Natural killer cell (primary cell): Measurements from ENCODE around the gene NDUFAF5. TPM values are rescaled to one million over a fixed set of nuclear protein-coding genes. Genes with fewer than 3 reads are reported as not detected.

ENCODE experiments used
- ATAC-seq, 3 donors: fragments of 150-1000 bp in 2 of 3; fragments of 200-7000 bp in 1 of 3; cut with Tn5 transposase; 1 replicate in 1 of 3; 2 replicates in 2 of 3; pipeline ENCODE4 v1.10.0; 2021; ENCODE audit warnings: mild to moderate bottlenecking in 2 of 3, moderate library complexity in 2 of 3
- DNase-seq, 2 donors: peaks; one replicate each; pipeline versions ENCODE4 v3.0.0 to v3.0.0-alpha.2; 2013 to 2021; ENCODE audit warnings: mixed read lengths in 1 of 2
- H3K27ac ChIP-seq: one replicate; pipeline ENCODE4 v1.5.1; 2013; ENCODE audit warnings: mild to moderate bottlenecking, low read length
- H3K27me3 ChIP-seq: one replicate; pipeline ENCODE4 v1.6.1; 2013; ENCODE audit warnings: low read length; ENCODE audit not compliant: control insufficient read depth, insufficient read depth
- H3K36me3 ChIP-seq: one replicate; pipeline ENCODE4 v1.6.1; 2013; ENCODE audit warnings: low read length; ENCODE audit not compliant: control insufficient read depth, insufficient read depth
- H3K4me1 ChIP-seq: one replicate; pipeline ENCODE4 v1.6.1; 2013; ENCODE audit warnings: low read length; ENCODE audit not compliant: control insufficient read depth, insufficient read depth
- H3K4me3 ChIP-seq: one replicate; pipeline ENCODE4 v1.5.1; 2013; ENCODE audit warnings: low read length
- H3K9me3 ChIP-seq: one replicate; pipeline ENCODE4 v1.6.1; 2013; ENCODE audit warnings: low read length; ENCODE audit not compliant: control insufficient read depth, insufficient read depth
- H3K27ac Mint-ChIP-seq, 2 donors: one replicate each; pipeline ENCODE4 v1.8.0; 2022; ENCODE audit warnings: mild to moderate bottlenecking in 2 of 2, mixed read lengths in 2 of 2, moderate library complexity in 1 of 2
- H3K27me3 Mint-ChIP-seq, 2 donors: one replicate each; pipeline ENCODE4 v1.8.0; 2022; ENCODE audit warnings: low read depth in 2 of 2, mixed read lengths in 2 of 2
- H3K36me3 Mint-ChIP-seq: one replicate; pipeline ENCODE4 v1.8.0; 2022; ENCODE audit warnings: mixed read lengths
- H3K4me1 Mint-ChIP-seq, 2 donors: one replicate each; pipeline ENCODE4 v1.8.0; 2022; ENCODE audit warnings: mixed read lengths in 2 of 2
- H3K4me3 Mint-ChIP-seq: one replicate; pipeline ENCODE4 v1.8.0; 2022; ENCODE audit warnings: mild to moderate bottlenecking, moderate library complexity, mixed read lengths
- H3K9me3 Mint-ChIP-seq, 2 donors: one replicate each; pipeline ENCODE4 v1.8.0; 2022; ENCODE audit warnings: mixed read lengths in 2 of 2
- WGBS: methylation state at CpG from one replicate; pipeline ENCODE4 v1.1.7; 2013; ENCODE audit warnings: missing lambda C conversion rate; ENCODE audit not compliant: insufficient coverage; 5-methylcytosine and 5-hydroxymethylcytosine counted together
- intact Hi-C: fragments of 100-400 bp; cut with micrococcal nuclease; formaldehyde crosslinking; loops from one replicate; pipeline ENCODE4 v1.14.2; 2022
- total RNA-seq, 4 donors: library from RNA; stranded (reverse); fragments of 120-200 nt in 1 of 4; gene quantifications; one replicate each; pipeline versions ENCODE4 v1.2.3 to v1.2.4, GENCODE V29; 2013 to 2022
- TF ChIP-seq, protein P1 (sequence below): fragments of 200-600 bp; IDR thresholded peaks from one replicate; pipeline ENCODE4 v1.8.0; 2022; ENCODE audit warnings: antibody characterized with exemption

The NDUFAF5 gene
- total RNA-seq, 3 donors from 2014 or later (not counting 1 experiment from before 2014, with no cell fraction given), result 63.4 to 75.9 (median 63.7) TPM

DNA sequence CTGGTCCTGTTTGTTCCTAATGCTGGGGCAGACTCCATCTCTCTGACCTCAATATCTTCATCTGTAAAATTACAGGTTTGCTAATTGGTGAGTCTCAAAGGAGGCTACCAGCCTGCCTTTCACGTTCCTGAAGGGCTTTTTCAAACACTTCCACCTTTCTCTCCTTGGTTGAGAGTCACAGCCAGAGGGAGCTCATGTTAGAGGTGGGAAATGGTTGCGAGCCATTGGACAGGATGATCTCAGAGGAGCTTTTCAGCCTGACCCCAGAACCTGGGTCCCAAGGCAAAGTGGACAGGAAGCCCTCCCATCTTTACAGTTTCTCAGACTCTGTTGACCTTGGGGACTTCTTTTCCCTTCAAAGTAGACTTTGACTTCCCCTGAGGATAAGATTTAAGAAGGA lies 37.6 kb downstream of the NDUFAF5 start:
- Mint-ChIP-seq H3K27ac (no peak overlapping the region), H3K27me3 (peaks cover 0 to 8% of the 10 kb centered on the region in 2 donors), H3K9me3 (no peaks in the 10 kb centered on the region), H3K4me3 (no peak overlapping the region), H3K4me1 (peaks cover 0 to 5% of the 10 kb centered on the region in 2 donors), H3K36me3 (peaks cover 9% of the 10 kb centered on the region)
- intact Hi-C loops, result no loop called here
- no peaks in the 10 kb centered on the region for H3K4me1 ChIP-seq
- 70% methylated on average over 2 of the region's 2 CpGs for WGBS
- no peaks in the 10 kb centered on the region for H3K9me3 ChIP-seq
- TF ChIP-seq, protein P1, sequence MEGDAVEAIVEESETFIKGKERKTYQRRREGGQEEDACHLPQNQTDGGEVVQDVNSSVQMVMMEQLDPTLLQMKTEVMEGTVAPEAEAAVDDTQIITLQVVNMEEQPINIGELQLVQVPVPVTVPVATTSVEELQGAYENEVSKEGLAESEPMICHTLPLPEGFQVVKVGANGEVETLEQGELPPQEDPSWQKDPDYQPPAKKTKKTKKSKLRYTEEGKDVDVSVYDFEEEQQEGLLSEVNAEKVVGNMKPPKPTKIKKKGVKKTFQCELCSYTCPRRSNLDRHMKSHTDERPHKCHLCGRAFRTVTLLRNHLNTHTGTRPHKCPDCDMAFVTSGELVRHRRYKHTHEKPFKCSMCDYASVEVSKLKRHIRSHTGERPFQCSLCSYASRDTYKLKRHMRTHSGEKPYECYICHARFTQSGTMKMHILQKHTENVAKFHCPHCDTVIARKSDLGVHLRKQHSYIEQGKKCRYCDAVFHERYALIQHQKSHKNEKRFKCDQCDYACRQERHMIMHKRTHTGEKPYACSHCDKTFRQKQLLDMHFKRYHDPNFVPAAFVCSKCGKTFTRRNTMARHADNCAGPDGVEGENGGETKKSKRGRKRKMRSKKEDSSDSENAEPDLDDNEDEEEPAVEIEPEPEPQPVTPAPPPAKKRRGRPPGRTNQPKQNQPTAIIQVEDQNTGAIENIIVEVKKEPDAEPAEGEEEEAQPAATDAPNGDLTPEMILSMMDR, result no peak
- no peak for DNase-seq
- H3K27me3 ChIP-seq, result no peaks in the 10 kb centered on the region
- no peak for ATAC-seq
- no peak overlapping the region for H3K4me3 ChIP-seq
- H3K27ac ChIP-seq, result no peak overlapping the region
- H3K36me3 ChIP-seq, result peaks cover 10% of the 10 kb centered on the region

DNA sequence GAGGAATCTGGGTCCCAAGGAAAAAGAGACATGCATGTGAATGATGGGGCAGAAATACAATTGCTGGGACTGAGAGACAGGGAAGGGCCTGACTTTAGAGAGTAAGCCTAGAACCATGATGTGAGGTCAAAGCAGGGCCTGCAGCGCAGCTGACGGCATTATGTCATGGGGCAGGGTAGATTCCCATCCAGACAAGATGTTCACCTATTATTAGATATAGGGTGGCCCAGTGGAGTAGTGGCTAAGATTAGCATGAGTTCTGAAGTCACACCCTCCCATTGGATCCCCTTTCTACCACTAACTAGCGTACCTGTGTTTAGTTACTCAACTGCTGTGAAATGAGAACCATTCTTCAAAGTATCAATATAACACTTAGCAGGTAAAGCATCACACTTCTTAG lies 39.6 kb downstream of the NDUFAF5 start:
- TF ChIP-seq, protein P1, result no peak
- Mint-ChIP-seq H3K4me3 (no peak overlapping the region), H3K4me1 (peaks cover 0 to 5% of the 10 kb centered on the region in 2 donors), H3K9me3 (no peaks in the 10 kb centered on the region), H3K27me3 (peaks cover under 1 to 11% of the 10 kb centered on the region in 2 donors), H3K36me3 (no peaks in the 10 kb centered on the region), H3K27ac (no peak overlapping the region)
- no peak overlapping the region for H3K4me3 ChIP-seq
- no peaks in the 10 kb centered on the region for H3K36me3 ChIP-seq
- WGBS, result 100% methylated on average over 3 of the region's 3 CpGs
- ATAC-seq (no peak), DNase-seq (no peak)
- H3K9me3 ChIP-seq, result no peaks in the 10 kb centered on the region
- no peaks in the 10 kb centered on the region for H3K27me3 ChIP-seq
- H3K4me1 ChIP-seq, result no peaks in the 10 kb centered on the region
- no peak overlapping the region for H3K27ac ChIP-seq
- intact Hi-C loops, result no loop called here

DNA sequence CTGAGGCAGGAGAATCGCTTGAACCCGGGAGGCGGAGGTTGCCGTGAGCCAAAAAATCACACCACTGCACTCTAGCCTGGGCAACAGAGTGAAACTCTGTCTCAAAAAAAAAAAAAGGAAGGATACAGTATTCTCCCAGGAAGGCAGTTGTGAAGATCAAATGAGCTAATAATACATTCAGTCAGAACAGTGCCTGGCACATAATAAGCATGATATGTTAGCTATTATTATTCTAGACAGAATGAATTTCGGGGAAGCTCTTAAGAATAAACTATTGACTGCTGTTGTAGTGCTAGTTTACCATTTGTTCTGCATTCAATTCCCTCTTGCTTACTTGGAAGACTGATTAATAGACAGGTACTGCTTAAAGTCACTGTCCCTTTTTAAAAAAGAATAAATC lies 40.6 kb downstream of the NDUFAF5 start:
- Histone ChIP-seq H3K4me1 (no peaks in the 10 kb centered on the region), H3K36me3 (no peaks in the 10 kb centered on the region), H3K27ac (no peak overlapping the region), H3K27me3 (no peaks in the 10 kb centered on the region), H3K4me3 (no peak overlapping the region), H3K9me3 (no peaks in the 10 kb centered on the region)
- Mint-ChIP-seq H3K4me3 (no peak overlapping the region), H3K4me1 (peaks cover 0 to 5% of the 10 kb centered on the region in 2 donors), H3K27me3 (peaks cover 6 to 11% of the 10 kb centered on the region in 2 donors), H3K9me3 (no peaks in the 10 kb centered on the region), H3K36me3 (no peaks in the 10 kb centered on the region), H3K27ac (no peak overlapping the region)
- intact Hi-C loops, result no loop called here
- WGBS, result 91% methylated on average over 4 of the region's 5 CpGs
- TF ChIP-seq, protein P1, result no peak
- DNase-seq (no peak), ATAC-seq (no peak)

DNA sequence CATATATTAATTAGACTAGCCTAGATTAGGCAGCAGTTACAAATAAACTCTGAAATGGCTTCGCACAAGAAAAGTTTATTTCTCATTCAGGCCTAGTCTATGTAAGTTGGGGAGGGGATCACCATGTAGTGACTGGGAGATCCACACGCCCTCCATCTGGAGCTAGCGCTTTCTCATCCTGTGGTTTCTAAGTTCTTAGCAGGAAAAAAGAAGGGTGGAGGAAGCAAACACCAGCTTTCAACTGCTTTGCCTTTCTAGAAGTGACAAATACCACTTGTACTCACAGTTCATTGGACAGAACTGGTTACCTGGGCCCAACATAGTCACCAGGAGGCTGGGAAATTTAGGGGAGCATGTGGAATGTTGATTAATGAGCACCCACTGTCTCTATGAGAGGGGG lies 46.6 kb downstream of the NDUFAF5 start:
- intact Hi-C loops, result no loop called here
- H3K4me1 Mint-ChIP-seq, result no peaks in the 10 kb centered on the region
- H3K27ac Mint-ChIP-seq, result no peak overlapping the region
- WGBS, result 88% methylated on average over 3 of the region's 3 CpGs
- TF ChIP-seq, protein P1, result no peak
- no peaks in the 10 kb centered on the region for H3K9me3 Mint-ChIP-seq
- no peak overlapping the region for H3K4me3 ChIP-seq
- no peak overlapping the region for H3K4me3 Mint-ChIP-seq
- H3K27ac ChIP-seq, result no peak overlapping the region
- no peaks in the 10 kb centered on the region for H3K9me3 ChIP-seq
- peaks cover 4% of the 10 kb centered on the region for H3K27me3 ChIP-seq
- DNase-seq, result no peak
- H3K36me3 ChIP-seq, result no peaks in the 10 kb centered on the region
- peaks cover 6 to 35% of the 10 kb centered on the region in 2 donors for H3K27me3 Mint-ChIP-seq
- no peak for ATAC-seq
- no peaks in the 10 kb centered on the region for H3K36me3 Mint-ChIP-seq
- H3K4me1 ChIP-seq, result no peaks in the 10 kb centered on the region
